GM12873 (cell line): ENCODE data around the gene RASA2.

Experiments
- CTCF ChIP-seq: IDR thresholded peaks from 2 replicates; pipeline ENCODE4 v1.5.1; 2012; ENCODE audit warnings: low read depth, mild to moderate bottlenecking, moderate library complexity, low read length, control low read depth; ENCODE audit not compliant: insufficient read depth; ENCODE audit errors: missing control alignments

RASA2 gene

GRCh38 chr3:141482245-141482922 lies 4.4 kb upstream of the RASA2 start:
- no peak for TF ChIP-seq CTCF

- TF ChIP-seq CTCF, result no peak
Measured at GRCh38 chr3:141484701-141485287, 2.0 kb upstream of the RASA2 start.

- TF ChIP-seq CTCF, result no peak
Measured at GRCh38 chr3:141485641-141486495, 959 bp upstream of the RASA2 start.

GRCh38 chr3:141486496-141486745 lies 406 bp upstream of the RASA2 start:
- no peak for TF ChIP-seq CTCF

- TF ChIP-seq CTCF, result no peak
Measured at GRCh38 chr3:141487521-141488252, 860 bp downstream of the RASA2 start.

GRCh38 chr3:141489203-141489602 lies 2.4 kb downstream of the RASA2 start:
- no peak for TF ChIP-seq CTCF

GRCh38 chr3:141491081-141491480 lies 4.3 kb downstream of the RASA2 start:
- no peak for TF ChIP-seq CTCF
